IgD-negative memory B cell (primary cell): Measurements from ENCODE around the gene KCNE2. TPM values are rescaled to one million over a fixed set of nuclear protein-coding genes. Genes with fewer than 3 reads are reported as not detected.
A peak's percentile ranks its signal among the peaks of the same experiment; 100 is the strongest.

Experiments used
- H3K27ac Mint-ChIP-seq, 3 donors: one replicate each; pipeline ENCODE4 v1.8.0; 2020 to 2022; ENCODE audit warnings: mild to moderate bottlenecking in 3 of 3, mixed read lengths in 3 of 3, moderate library complexity in 1 of 3
- H3K27me3 Mint-ChIP-seq: one replicate; pipeline ENCODE4 v1.8.0; 2021; ENCODE audit warnings: mixed read lengths
- H3K36me3 Mint-ChIP-seq: one replicate; pipeline ENCODE4 v1.8.0; 2020; ENCODE audit warnings: mild to moderate bottlenecking, mixed read lengths
- H3K4me1 Mint-ChIP-seq, 3 donors: one replicate each; pipeline ENCODE4 v1.8.0; 2020 to 2022; ENCODE audit warnings: mixed read lengths in 3 of 3, mild to moderate bottlenecking in 1 of 3
- H3K4me3 Mint-ChIP-seq, 4 donors: one replicate each; pipeline ENCODE4 v1.8.0; 2020 to 2022; ENCODE audit warnings: mild to moderate bottlenecking in 4 of 4, mixed read lengths in 4 of 4, moderate library complexity in 3 of 4
- H3K9me3 Mint-ChIP-seq, 3 donors: one replicate each; pipeline ENCODE4 v1.8.0; 2020 to 2021; ENCODE audit warnings: mixed read lengths in 3 of 3, mild to moderate bottlenecking in 1 of 3
- polyA plus RNA-seq: library from polyadenylated mRNA; unstranded; fragments of 300-500 nt; fragmentation: Illumina TruSeq; gene quantifications from one replicate; pipeline ENCODE4 v1.2.3, GENCODE V29; 2021

KCNE2 gene, protein sequence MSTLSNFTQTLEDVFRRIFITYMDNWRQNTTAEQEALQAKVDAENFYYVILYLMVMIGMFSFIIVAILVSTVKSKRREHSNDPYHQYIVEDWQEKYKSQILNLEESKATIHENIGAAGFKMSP
- not detected for polyA plus RNA-seq

DNA sequence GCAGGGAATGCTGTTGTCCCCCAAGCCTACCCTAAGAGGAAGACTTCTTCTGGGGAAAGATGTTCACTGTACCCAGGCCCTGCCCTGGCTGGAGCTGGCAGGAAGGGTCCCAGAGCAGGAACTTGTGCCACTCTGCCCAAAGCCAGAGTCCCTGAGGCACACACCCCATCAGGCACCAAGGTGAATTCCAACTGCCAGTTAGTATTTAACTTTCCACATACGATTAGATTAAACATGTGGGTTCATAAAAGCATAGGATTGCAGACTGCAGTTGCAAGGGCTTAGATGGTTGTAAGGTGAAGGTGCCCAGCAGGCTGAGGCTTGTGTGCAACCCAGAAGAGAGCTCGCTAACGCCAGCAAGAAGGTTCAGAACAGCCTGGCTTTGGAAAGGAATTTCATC is at the start of gene KCNE2:
KCNE2 (plus strand) TSS at position 274 of the 400 bp plus-strand sequence. CDS start 6,473 bp downstream, outside the sequence.
- Mint-ChIP-seq H3K9me3 (peaks cover 0 to 4% (median 2%) of the 10 kb centered on the region in 3 donors), H3K27me3 (peaks cover 4% of the 10 kb centered on the region), H3K4me1 (peaks cover 2 to 6% (median 4%) of the 10 kb centered on the region in 3 donors), H3K36me3 (peaks cover 3% of the 10 kb centered on the region), H3K4me3 (no peak within 1 kb of the TSS), H3K27ac (no peak within 1 kb of the TSS)

- peaks cover 0 to 2% (median 0%) of the 10 kb centered on the region in 3 donors for H3K4me1 Mint-ChIP-seq
- H3K27me3 Mint-ChIP-seq, result peaks cover 3% of the 10 kb centered on the region
- H3K9me3 Mint-ChIP-seq, result peaks cover 0 to 4% (median 4%) of the 10 kb centered on the region in 3 donors
- no peak overlapping the region for H3K4me3 Mint-ChIP-seq
- no peaks in the 10 kb centered on the region for H3K36me3 Mint-ChIP-seq
- no peak overlapping the region for H3K27ac Mint-ChIP-seq
These were observed 44.2 kb upstream of the KCNE2 start for GRCh38 chr21:34319585-34319984.

GRCh38 chr21:34320011-34320410 is 43.8 kb upstream of the KCNE2 start:
- H3K4me1 Mint-ChIP-seq, result peaks cover 0 to 2% (median 0%) of the 10 kb centered on the region in 3 donors
- no peak overlapping the region for H3K27ac Mint-ChIP-seq
- no peaks in the 10 kb centered on the region for H3K36me3 Mint-ChIP-seq
- no peak overlapping the region for H3K4me3 Mint-ChIP-seq
- H3K27me3 Mint-ChIP-seq, result peaks cover 3% of the 10 kb centered on the region
- H3K9me3 Mint-ChIP-seq, result peaks cover 0 to 4% (median 4%) of the 10 kb centered on the region in 3 donors

GRCh38 chr21:34330055-34330454 is 33.8 kb upstream of the KCNE2 start:
- Mint-ChIP-seq H3K4me1 (no peaks in the 10 kb centered on the region), H3K27me3 (peaks cover 4% of the 10 kb centered on the region), H3K9me3 (peaks cover 0 to 4% (median 0%) of the 10 kb centered on the region in 3 donors), H3K27ac (no peak overlapping the region), H3K4me3 (no peak overlapping the region), H3K36me3 (no peaks in the 10 kb centered on the region)

- H3K9me3 Mint-ChIP-seq, result peaks cover 0 to 4% (median 0%) of the 10 kb centered on the region in 3 donors
- no peak overlapping the region for H3K27ac Mint-ChIP-seq
- H3K36me3 Mint-ChIP-seq, result no peaks in the 10 kb centered on the region
These were observed 32.1 kb upstream of the KCNE2 start for GRCh38 chr21:34331726-34332125.

GRCh38 chr21:34332347-34332746 is 31.5 kb upstream of the KCNE2 start:
- Mint-ChIP-seq H3K9me3 (peaks cover 0 to 4% (median 0%) of the 10 kb centered on the region in 3 donors), H3K27me3 (peaks cover 8% of the 10 kb centered on the region), H3K36me3 (no peaks in the 10 kb centered on the region), H3K4me1 (no peaks in the 10 kb centered on the region), H3K4me3 (no peak overlapping the region), H3K27ac (no peak overlapping the region)

More at GRCh38 chr21:34331726-34332125, 32.1 kb upstream of the KCNE2 start:
- Mint-ChIP-seq H3K27me3 (peaks cover 7% of the 10 kb centered on the region), H3K4me3 (no peak overlapping the region), H3K4me1 (no peaks in the 10 kb centered on the region)

GRCh38 chr21:34333121-34333739 is 30.6 kb upstream of the KCNE2 start:
- Mint-ChIP-seq H3K4me3 (no peak overlapping the region), H3K9me3 (peaks cover 0 to 4% (median 0%) of the 10 kb centered on the region in 3 donors)

DNA sequence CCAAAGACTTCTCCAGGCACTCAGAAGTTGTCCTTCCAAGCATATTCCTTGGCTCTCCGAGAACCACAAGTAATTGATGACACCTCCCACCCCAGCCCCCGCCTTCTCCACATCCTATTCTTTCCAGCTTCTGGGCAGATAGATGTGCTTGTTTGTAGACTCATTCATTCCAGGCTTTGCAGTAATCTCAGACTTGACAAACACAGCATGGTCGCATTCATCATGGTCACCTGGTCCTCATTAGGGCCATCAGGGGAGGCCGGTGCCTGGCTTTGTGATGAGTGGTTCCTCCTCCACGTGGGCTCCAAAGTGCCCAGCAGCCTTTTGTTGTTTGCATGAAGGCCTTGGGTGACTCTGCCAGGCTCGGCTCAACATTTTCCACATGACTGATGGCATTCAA is 28.5 kb upstream of the KCNE2 start:
- no peaks in the 10 kb centered on the region for H3K36me3 Mint-ChIP-seq
- no peaks in the 10 kb centered on the region for H3K9me3 Mint-ChIP-seq
- H3K4me3 Mint-ChIP-seq, result no peak overlapping the region
- H3K27me3 Mint-ChIP-seq, result peaks cover 11% of the 10 kb centered on the region
- no peak overlapping the region for H3K27ac Mint-ChIP-seq
- H3K4me1 Mint-ChIP-seq, result no peaks in the 10 kb centered on the region

More at GRCh38 chr21:34333121-34333739, 30.6 kb upstream of the KCNE2 start:
- peaks cover 7% of the 10 kb centered on the region for H3K27me3 Mint-ChIP-seq
- no peak overlapping the region for H3K27ac Mint-ChIP-seq
- no peaks in the 10 kb centered on the region for H3K4me1 Mint-ChIP-seq
- no peaks in the 10 kb centered on the region for H3K36me3 Mint-ChIP-seq

GRCh38 chr21:34336245-34336644 is 27.6 kb upstream of the KCNE2 start:
- H3K27me3 Mint-ChIP-seq, result peaks cover 11% of the 10 kb centered on the region
- H3K4me3 Mint-ChIP-seq, result no peak overlapping the region
- H3K9me3 Mint-ChIP-seq, result no peaks in the 10 kb centered on the region
- no peaks in the 10 kb centered on the region for H3K36me3 Mint-ChIP-seq
- H3K4me1 Mint-ChIP-seq, result no peaks in the 10 kb centered on the region
- no peak overlapping the region for H3K27ac Mint-ChIP-seq

- no peak overlapping the region for H3K4me3 Mint-ChIP-seq
- no peaks in the 10 kb centered on the region for H3K36me3 Mint-ChIP-seq
- H3K9me3 Mint-ChIP-seq, result no peaks in the 10 kb centered on the region
- H3K27me3 Mint-ChIP-seq, result peaks cover 11% of the 10 kb centered on the region
- no peaks in the 10 kb centered on the region for H3K4me1 Mint-ChIP-seq
- H3K27ac Mint-ChIP-seq, result peak overlapping the region in 1 of 3 donors; percentile 22
These were observed 26.9 kb upstream of the KCNE2 start for GRCh38 chr21:34336756-34337391.

DNA sequence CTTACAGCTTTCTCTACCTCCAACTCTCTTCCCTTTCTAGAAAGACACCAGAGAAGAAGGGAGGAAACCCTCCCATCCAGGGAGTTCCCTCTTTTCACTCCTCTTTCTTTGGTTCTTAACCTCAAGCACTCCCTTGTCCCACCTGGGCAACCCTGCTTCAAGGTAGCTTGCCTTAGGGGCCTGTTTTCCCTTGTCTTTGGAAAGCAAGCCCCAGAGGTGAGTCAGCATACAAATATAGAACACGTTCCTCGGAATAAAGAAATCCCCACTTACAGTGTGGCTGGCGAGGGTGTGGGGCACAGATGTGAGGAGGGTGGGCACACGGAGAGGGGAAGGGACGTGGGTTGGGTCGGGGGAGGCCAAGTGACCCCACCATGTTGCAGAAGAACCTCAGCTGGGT is 26.1 kb upstream of the KCNE2 start:
- Mint-ChIP-seq H3K27ac (no peak overlapping the region), H3K4me3 (no peak overlapping the region)

DNA sequence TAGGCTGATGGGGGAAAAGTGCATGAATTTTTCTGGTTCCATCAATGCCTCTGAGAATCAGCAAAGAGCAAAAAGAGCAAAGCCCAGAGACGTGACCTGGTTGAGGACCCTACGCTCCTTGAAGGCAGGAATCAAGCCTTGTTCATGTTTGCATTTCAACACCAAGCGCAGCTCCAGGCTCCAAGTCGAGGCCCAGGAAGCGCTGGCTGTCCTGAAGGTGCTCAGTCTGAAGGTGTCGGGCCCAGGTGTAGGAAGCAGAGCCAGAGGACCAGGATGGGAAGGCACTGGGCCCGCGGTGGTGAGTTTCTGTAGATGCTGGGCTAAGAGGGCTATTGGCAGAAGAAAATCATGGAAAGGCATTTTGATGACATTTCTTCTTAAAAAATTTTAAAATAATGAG is 25.6 kb upstream of the KCNE2 start:
- H3K27me3 Mint-ChIP-seq, result peaks cover 12% of the 10 kb centered on the region
- no peaks in the 10 kb centered on the region for H3K9me3 Mint-ChIP-seq
- no peaks in the 10 kb centered on the region for H3K36me3 Mint-ChIP-seq
- H3K4me3 Mint-ChIP-seq, result no peak overlapping the region
- H3K4me1 Mint-ChIP-seq, result no peaks in the 10 kb centered on the region
- no peak overlapping the region for H3K27ac Mint-ChIP-seq

More for the DNA sequence above, 26.1 kb upstream of the KCNE2 start:
- Mint-ChIP-seq H3K36me3 (no peaks in the 10 kb centered on the region), H3K9me3 (no peaks in the 10 kb centered on the region), H3K27me3 (peaks cover 12% of the 10 kb centered on the region), H3K4me1 (no peaks in the 10 kb centered on the region)

GRCh38 chr21:34340061-34340460 is 23.7 kb upstream of the KCNE2 start:
- no peak overlapping the region for H3K27ac Mint-ChIP-seq
- H3K36me3 Mint-ChIP-seq, result no peaks in the 10 kb centered on the region
- H3K27me3 Mint-ChIP-seq, result peaks cover 16% of the 10 kb centered on the region
- no peaks in the 10 kb centered on the region for H3K9me3 Mint-ChIP-seq
- H3K4me1 Mint-ChIP-seq, result no peaks in the 10 kb centered on the region
- no peak overlapping the region for H3K4me3 Mint-ChIP-seq

DNA sequence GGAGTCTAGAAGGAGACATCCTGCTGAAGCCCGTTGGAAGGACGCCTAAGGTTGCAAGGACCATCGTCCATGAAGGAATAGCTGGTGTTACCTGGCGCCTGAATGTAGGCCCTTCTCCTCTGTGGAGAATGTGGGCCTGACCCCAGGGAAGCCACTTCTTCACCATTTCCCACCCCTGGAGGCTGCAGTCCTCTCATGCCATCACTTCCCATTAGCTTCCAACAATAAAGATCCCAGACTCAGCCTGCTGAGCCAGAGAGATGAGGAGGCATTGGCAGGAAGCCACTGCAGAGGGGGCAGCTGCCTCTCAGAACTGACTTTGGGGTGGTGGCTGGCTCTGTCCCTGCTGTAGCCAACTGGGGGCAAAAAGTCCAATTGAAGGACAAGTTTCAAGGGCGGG is 21.3 kb upstream of the KCNE2 start:
- Mint-ChIP-seq H3K4me3 (no peak overlapping the region), H3K27me3 (peaks cover 12% of the 10 kb centered on the region), H3K36me3 (no peaks in the 10 kb centered on the region), H3K4me1 (no peaks in the 10 kb centered on the region), H3K9me3 (no peaks in the 10 kb centered on the region), H3K27ac (no peak overlapping the region)

DNA sequence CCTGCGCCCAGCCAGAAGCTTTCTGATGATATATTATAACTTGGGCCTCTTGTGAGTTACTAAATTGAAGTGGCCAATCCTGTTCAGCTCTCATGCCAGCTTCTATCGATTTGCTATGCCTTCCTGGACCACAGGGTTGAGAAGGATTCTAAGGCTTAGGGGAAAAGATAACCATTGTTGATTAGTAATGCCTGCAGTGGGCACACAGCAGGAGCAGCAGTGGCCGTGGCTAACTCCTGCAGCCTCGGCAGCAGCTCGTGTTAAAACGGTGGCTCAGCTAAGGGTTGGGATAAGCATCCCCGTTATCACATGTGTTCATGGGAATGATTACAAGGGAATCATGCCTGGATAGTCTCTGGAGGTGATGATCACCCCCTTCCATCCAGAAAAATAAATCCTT is 20.5 kb upstream of the KCNE2 start:
- H3K27ac Mint-ChIP-seq, result no peak overlapping the region
- peaks cover 13% of the 10 kb centered on the region for H3K27me3 Mint-ChIP-seq

More for the DNA sequence above, 20.5 kb upstream of the KCNE2 start:
- Mint-ChIP-seq H3K36me3 (no peaks in the 10 kb centered on the region), H3K4me1 (peaks cover 0 to 2% (median 0%) of the 10 kb centered on the region in 3 donors), H3K4me3 (no peak overlapping the region), H3K9me3 (no peaks in the 10 kb centered on the region)
